Stimulated activated CD4-positive, alpha-beta T cell treated with anti-CD3 and anti-CD28 coated beads, TNF-alpha, amount 100 ng/mL, for 48 hours (primary cell): ENCODE results near the gene CPNE6.
"Not testable (repeated sequence)": the region's sequence is repeated elsewhere in the genome, so short reads cannot be mapped to it uniquely, and the experiment has no call there.

Source experiments
- DNase-seq, 3 donors: peaks; one replicate each; pipeline ENCODE4 v3.0.0-alpha.2; 2020; ENCODE audit warnings: low read depth in 3 of 3

Gene CPNE6

DNA sequence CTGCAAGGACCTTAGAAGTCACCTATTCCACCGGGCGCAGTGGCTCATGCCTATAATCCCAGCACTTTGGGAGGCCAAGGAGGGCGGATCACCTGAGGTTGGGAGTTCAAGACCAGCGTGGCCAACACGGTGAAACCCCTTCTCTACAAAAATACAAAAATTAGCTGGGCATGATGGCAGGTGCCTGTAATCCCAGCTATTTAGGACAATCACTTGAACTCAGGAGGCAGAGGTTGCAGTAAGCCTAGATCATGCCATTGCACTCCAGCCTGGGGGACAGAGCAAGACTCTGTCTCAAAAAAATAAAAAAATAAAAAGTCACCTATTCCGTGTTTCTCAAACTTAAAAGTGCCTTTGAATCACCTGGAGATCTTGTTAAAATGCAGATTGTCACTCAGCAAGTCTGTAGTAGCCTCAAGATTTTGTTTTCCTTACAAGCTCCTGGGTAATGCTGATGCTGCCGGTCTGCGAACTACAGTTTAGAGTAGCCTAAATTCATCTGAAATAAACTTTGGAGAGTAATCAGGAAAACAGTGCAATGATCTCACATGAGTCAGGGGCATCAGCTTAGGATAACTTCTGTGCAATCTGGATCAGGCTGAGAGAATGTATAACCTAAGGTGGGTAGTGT, 34.4 kb downstream of the CPNE6 start:
- not testable (repeated sequence) for DNase-seq

GRCh38 chr14:24106672-24107271, 35.4 kb downstream of the CPNE6 start:
- no peak for DNase-seq

- DNase-seq = no peak
Observed at GRCh38 chr14:24108336-24108874, 37.0 kb downstream of the CPNE6 start.

DNA sequence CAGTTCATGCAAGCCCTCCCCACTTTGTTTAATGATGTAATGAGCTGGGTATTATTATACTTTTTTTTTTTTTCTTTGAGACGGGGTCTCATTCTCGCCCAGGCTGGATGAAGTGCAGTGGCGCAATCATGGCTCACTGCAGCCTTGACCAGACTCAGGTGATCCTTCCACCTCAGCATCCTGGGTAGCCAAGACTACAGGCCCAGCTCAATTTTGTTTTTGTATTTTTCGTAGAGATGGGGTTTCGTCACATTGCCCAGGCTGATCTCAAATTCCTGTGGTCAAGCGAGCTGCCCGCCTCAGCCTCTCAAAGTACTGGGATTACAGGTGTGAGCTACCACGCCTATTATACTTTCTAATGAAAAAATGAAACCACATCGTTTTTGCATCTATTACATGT, 38.7 kb downstream of the CPNE6 start:
- no peak for DNase-seq

- no peak for DNase-seq
Observed at GRCh38 chr14:24110523-24110922, 39.2 kb downstream of the CPNE6 start.

DNA sequence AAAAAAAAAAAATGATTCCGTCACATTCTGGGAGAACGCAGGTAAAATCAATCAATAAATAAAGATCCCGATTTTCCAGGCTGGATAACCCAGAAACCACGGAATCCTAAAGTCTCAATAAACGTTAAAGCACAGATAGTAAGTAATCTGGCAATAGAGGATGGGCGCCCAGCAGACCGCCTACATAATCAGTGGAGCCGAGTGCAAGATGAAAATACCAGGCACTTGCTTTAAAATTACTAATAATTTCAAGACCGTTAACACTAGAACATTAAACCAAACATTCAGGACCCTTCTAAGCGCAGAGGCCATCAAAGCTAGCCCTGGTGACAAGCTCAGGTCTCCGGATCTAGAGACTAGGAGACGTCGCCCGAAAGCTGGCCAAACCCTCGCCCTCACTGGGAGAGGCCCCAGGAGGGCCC, 42.0 kb downstream of the CPNE6 start:
- DNase-seq = peak in 1 of 3 donors; percentile 20

DNA sequence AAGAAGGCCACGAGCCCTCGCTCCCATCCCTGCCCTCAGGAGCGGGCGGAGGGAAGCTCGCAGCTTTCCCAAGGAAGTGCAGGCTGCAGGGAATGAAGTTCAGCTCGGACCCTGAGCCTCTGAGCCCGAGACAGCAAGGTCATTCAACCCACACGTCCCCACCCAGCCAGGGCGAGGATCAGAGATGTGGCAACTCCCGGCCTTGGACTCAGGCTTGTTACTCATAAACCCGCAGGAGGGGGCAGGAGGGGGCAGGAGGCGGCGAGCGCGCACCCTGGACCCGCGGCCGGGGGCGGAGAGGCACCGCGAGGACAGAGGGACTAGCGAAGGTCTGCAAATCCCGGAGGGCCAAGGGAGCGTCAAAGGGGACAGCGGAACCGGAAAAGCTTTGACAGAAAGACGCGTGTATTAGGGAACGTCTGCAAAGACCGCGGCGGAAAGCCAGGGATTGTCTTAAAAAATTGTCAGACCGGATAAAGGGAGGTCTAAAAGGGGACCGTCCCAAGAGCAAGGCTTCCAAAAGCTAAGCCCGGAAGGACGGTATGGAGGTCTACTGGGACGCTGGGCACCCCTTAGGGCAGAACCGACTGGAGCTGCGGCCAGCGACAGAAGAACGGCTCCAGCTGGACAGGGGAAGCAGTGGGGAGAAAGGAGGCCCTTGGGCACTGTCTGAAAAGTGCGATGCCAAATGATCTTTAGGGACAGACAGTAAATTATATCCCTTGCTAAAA, 42.6 kb downstream of the CPNE6 start:
- DNase-seq = peak; percentile 59 to 83 (median 75)

GRCh38 chr14:24114532-24115421, 43.4 kb downstream of the CPNE6 start, which contains the start of the genes DCAF11 and NRL:
TSS of gene DCAF11 (plus strand) at chr14:24114777. CDS start at chr14:24115595, 818 bp downstream.
TSS of gene NRL (minus strand) at chr14:24114949. CDS start at chr14:24082848, 32,101 bp downstream.
- peak; percentile 95 to 98 (median 98) for DNase-seq

- DNase-seq = no peak
Observed at GRCh38 chr14:24115422-24116127, 44.2 kb downstream of the CPNE6 start.

GRCh38 chr14:24116128-24116814, 44.9 kb downstream of the CPNE6 start:
- DNase-seq = no peak

- no peak for DNase-seq
Observed at GRCh38 chr14:24117179-24117578, 45.8 kb downstream of the CPNE6 start.

DNA sequence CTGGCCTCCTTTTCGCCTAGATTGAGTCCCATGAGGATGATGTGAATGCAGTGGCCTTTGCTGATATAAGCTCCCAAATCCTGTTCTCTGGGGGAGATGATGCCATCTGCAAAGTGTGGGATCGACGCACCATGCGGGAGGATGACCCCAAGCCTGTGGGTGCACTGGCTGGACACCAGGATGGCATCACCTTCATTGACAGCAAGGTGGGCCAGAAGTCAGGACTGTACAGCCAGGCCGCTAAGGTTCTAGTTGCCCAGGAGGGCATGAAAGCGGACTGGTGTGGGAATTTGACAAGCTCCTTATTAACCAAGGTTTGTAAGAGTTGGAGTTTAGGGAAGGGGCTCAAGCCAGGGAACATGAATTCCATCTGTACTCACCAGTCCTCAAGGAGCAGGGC, 48.3 kb downstream of the CPNE6 start:
- no peak for DNase-seq

DNA sequence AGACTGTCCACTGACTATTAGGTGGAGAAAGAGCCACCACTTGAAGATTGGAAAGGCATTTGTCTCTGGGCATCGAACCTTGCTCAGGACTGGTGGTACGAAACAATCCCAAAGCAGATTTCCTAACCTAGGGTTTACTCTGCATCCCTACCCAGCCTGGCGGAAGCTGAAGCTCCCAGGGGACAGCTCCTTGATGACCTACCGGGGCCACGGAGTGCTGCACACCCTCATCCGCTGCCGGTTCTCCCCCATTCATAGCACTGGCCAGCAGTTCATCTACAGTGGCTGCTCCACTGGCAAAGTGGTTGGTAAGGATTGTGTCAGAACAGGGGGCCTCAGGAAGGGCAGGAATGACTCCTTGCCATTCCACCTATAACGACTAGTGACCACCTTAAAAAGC, 49.8 kb downstream of the CPNE6 start:
- no peak for DNase-seq

DNA sequence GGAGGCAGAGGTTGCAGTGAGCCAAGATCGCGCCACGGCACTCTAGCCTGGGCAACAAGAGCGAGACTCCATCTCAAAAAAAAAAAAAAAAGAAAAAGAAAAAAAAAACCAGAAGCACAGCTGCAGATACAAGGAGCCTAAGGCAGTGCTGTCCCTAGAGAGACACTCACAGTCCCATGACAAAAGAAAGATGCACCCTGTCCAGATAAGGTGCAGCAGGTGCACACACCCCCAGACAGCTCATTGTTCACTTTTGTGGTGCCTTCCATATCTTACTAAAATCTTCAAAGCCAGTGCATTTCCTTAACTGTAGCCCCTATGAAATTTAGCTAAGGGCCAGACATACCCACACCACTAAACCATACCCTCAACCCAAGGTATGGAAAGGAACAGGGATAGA, 51.1 kb downstream of the CPNE6 start:
- DNase-seq = no peak

- DNase-seq = no peak
Observed at GRCh38 chr14:24122898-24123297, 51.5 kb downstream of the CPNE6 start.

DNA sequence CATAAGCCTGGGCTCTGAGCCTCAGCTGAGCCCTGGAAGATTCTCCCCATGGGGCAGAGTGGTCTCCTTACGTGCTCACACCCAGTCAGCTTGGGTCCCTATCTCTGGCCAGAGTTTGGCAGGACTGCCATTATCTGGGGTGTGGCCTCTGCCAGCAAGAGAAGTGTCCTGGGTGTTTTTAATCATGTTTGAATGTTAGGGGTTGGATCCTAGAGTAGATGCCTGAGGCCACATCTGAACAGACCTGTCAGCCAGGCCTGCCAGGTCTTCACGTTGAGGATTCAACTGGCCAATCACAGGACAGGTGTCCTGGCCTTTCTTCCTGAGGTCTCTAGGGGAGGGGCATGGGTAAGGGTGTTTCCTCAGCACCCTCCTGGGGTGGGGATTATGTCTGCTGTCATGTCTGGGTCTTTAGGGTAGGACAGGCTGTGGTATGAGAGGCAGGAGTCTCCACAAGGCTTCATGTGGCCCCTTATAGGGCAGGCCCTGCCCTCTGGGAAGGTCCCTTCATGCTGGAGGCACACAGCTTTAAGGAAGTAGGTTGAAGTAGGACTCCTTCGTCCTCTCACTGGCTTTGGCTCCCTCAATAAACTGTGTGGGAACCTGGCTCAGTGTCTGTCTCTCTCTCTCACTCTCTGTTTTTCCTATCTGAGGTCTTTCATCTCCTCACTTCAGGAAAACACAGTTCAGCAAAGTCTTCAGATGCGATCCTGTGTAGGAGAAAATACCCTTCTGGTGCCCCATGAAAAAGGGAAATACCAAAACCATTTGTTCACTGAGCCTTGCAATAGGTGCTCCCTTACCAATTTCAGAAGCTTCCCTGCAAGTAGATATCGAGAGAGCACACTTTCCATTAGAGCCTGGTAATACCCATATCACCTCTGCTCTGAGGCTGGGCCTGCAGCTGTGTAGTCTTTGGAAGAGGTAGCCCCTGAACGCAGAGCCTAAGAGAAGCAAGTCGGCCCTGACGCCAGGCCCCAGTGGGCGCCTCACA, 52.4 kb downstream of the CPNE6 start:
- DNase-seq = no peak

GRCh38 chr14:24126939-24127338, 55.6 kb downstream of the CPNE6 start:
- DNase-seq = no peak

- DNase-seq = no peak
Observed at GRCh38 chr14:24127673-24128072, 56.3 kb downstream of the CPNE6 start.
